B cell (primary cell): ENCODE measurements around the gene GRIN3A. TPM values are rescaled to one million over a fixed set of nuclear protein-coding genes. Genes with fewer than 3 reads are reported as not detected.

Experiments used
- ATAC-seq: fragments of 200-7000 bp; cut with Tn5 transposase; one replicate; pipeline ENCODE4 v1.10.0; 2021; ENCODE audit warnings: low read depth, mild to moderate bottlenecking, moderate number of reproducible peaks, moderate library complexity
- CTCF ChIA-PET: fragments of 350-600 bp; sonication (Branson Sonifier 250); formaldehyde crosslinking; loops from one replicate; lab custom pipeline; 2021; ENCODE audit warnings: antibody characterized with exemption, inconsistent platforms; lab: Charles Lee
- POLR2A ChIA-PET: fragments of 350-600 bp; sonication (Branson Sonifier 250); formaldehyde crosslinking; loops from one replicate; lab custom pipeline; 2021; ENCODE audit warnings: antibody characterized with exemption; lab: Charles Lee
- DNase-seq: peaks from one replicate; pipeline ENCODE4 v3.0.0; 2013
- H2AFZ ChIP-seq: 2 replicates; pipeline ENCODE4 v1.6.1; 2012; ENCODE audit warnings: mild to moderate bottlenecking, low read depth, low read length; ENCODE audit not compliant: insufficient read depth, poor library complexity, severe bottlenecking
- H3K27ac ChIP-seq, 2 donors: 1 replicate in 1 of 2; 2 replicates in 1 of 2; pipeline ENCODE4 v1.5.1; 2012 to 2013; ENCODE audit warnings: low read length in 2 of 2, mild to moderate bottlenecking in 2 of 2, moderate library complexity in 1 of 2
- H3K27me3 ChIP-seq, 4 experiments: fragments of 200-600 bp in 1 of 4; sonication (generic) in 1 of 4; replicated peaks in 1 of 4; 1 replicate in 2 of 4; 2 replicates in 2 of 4; pipeline versions ENCODE4 v1.6.1 to v1.7.0; 2013 to 2016; ENCODE audit warnings: low read length in 3 of 4, mild to moderate bottlenecking in 2 of 4, mixed read lengths in 1 of 4, moderate library complexity in 1 of 4; ENCODE audit not compliant: insufficient read depth in 4 of 4, control insufficient read depth in 3 of 4; ENCODE audit errors: control extremely low read depth in 1 of 4
- H3K36me3 ChIP-seq, 2 experiments: replicated peaks in 1 of 2; 1 replicate in 1 of 2; 2 replicates in 1 of 2; pipeline versions ENCODE4 v1.6.1 to v1.7.1; 2013; ENCODE audit warnings: low read length in 1 of 2; ENCODE audit not compliant: insufficient read depth in 2 of 2, control insufficient read depth in 1 of 2; ENCODE audit errors: control extremely low read depth in 1 of 2, extremely low read depth in 1 of 2
- H3K4me1 ChIP-seq, 2 donors: fragments of 200-600 bp in 1 of 2; sonication (generic) in 1 of 2; 1 replicate in 1 of 2; 2 replicates in 1 of 2; pipeline versions ENCODE4 v1.5.1 to v1.6.1; 2013 to 2017; ENCODE audit warnings: low read length in 2 of 2; ENCODE audit not compliant: control insufficient read depth in 2 of 2, insufficient read depth in 2 of 2
- H3K4me2 ChIP-seq: replicated peaks from 2 replicates; pipeline ENCODE3; 2012; ENCODE audit warnings: mild to moderate bottlenecking, low read depth, low read length; ENCODE audit not compliant: poor library complexity, severe bottlenecking
- H3K4me3 ChIP-seq, 5 experiments: fragments of 200-600 bp in 1 of 5; sonication (generic) in 1 of 5; 1 replicate in 3 of 5; 2 replicates in 2 of 5; pipeline versions ENCODE4 v1.5.1 to v1.7.0; 2011 to 2016; ENCODE audit warnings: low read length in 4 of 5, mild to moderate bottlenecking in 4 of 5, low read depth in 2 of 5, control low read depth in 1 of 5, moderate library complexity in 1 of 5; ENCODE audit not compliant: insufficient read depth in 1 of 5; ENCODE audit errors: control extremely low read depth in 1 of 5, extremely low read depth in 1 of 5
- H3K79me2 ChIP-seq: fragments of 200-600 bp; sonication (generic); one replicate; pipeline ENCODE4 v1.6.0; 2016; ENCODE audit warnings: low read length; ENCODE audit not compliant: control insufficient read depth, insufficient read depth
- H3K9ac ChIP-seq: fragments of 200-600 bp; sonication (generic); 2 replicates; pipeline ENCODE4 v1.6.1; 2017; ENCODE audit warnings: mild to moderate bottlenecking, low read length, moderate library complexity
- H3K9me3 ChIP-seq, 3 donors: one replicate each; pipeline versions ENCODE4 v1.6.1 to v1.7.1; 2013; ENCODE audit warnings: low read length in 2 of 3; ENCODE audit not compliant: control insufficient read depth in 2 of 3, insufficient read depth in 1 of 3; ENCODE audit errors: control extremely low read depth in 1 of 3
- H4K20me1 ChIP-seq: 2 replicates; pipeline ENCODE4 v1.6.0; 2012; ENCODE audit warnings: mild to moderate bottlenecking, low read length; ENCODE audit not compliant: insufficient read depth, control insufficient read depth, poor library complexity, severe bottlenecking
- H3K27ac Mint-ChIP-seq: one replicate; pipeline ENCODE4 v1.8.0; 2021; ENCODE audit warnings: mixed read lengths
- H3K27me3 Mint-ChIP-seq: one replicate; pipeline ENCODE4 v1.8.0; 2021; ENCODE audit warnings: mixed read lengths
- H3K4me1 Mint-ChIP-seq: one replicate; pipeline ENCODE4 v1.8.0; 2021; ENCODE audit warnings: mixed read lengths
- H3K4me3 Mint-ChIP-seq: one replicate; pipeline ENCODE4 v1.8.0; 2021; ENCODE audit warnings: mixed read lengths
- H3K9me3 Mint-ChIP-seq: one replicate; pipeline ENCODE4 v1.8.0; 2022; ENCODE audit warnings: mixed read lengths; ENCODE audit not compliant: insufficient read depth
- CTCF ChIP-seq: fragments of 200-600 bp; IDR thresholded peaks from one replicate; pipeline ENCODE4 v1.8.0; 2022; ENCODE audit warnings: antibody characterized with exemption, mild to moderate bottlenecking
- EZH2 ChIP-seq: IDR thresholded peaks from 2 replicates; pipeline ENCODE4 v1.6.1; 2012; ENCODE audit warnings: borderline replicate concordance, low read depth, mild to moderate bottlenecking, moderate library complexity, low read length; ENCODE audit not compliant: insufficient read depth, poor library complexity, severe bottlenecking
- WGBS: methylation state at CpG from one replicate; pipeline ENCODE4 v1.1.5; 2013; ENCODE audit warnings: missing lambda C conversion rate; ENCODE audit not compliant: insufficient coverage; 5-methylcytosine and 5-hydroxymethylcytosine counted together
- intact Hi-C: fragments of 100-400 bp; cut with micrococcal nuclease; formaldehyde crosslinking; loops from one replicate; pipeline ENCODE4 v1.10.0; 2022
- polyA plus RNA-seq: library from polyadenylated mRNA; depleted of rRNA; stranded (reverse); fragments of >200 nt; gene quantifications from 2 replicates; pipeline ENCODE4 v1.2.3, GENCODE V29; 2012
- total RNA-seq, 2 donors: library from RNA; stranded (reverse); fragments of 120-200 nt in 1 of 2; gene quantifications; 1 replicate in 1 of 2; 2 replicates in 1 of 2; pipeline versions ENCODE4 v1.2.3 to v1.2.4, GENCODE V29; 2013 to 2022

Gene GRIN3A
- total and polyA plus RNA-seq, 2 donors (not counting 1 experiment from before 2014, with no cell fraction given), result not detected

GRCh38 chr9:101574731-101575333 lies 163.6 kb downstream of the GRIN3A start:
- H3K27ac Mint-ChIP-seq, result no peak overlapping the region

GRCh38 chr9:101572316-101572715 lies 166.1 kb downstream of the GRIN3A start:
- H3K4me3 Mint-ChIP-seq, result no peak overlapping the region
- no peak for ATAC-seq
- Histone ChIP-seq H3K27ac (no peak overlapping the region), H3K27me3 (no peaks in the 10 kb centered on the region), H2AFZ (no peak overlapping the region), H3K9ac (no peak overlapping the region), H3K4me2 (no peak overlapping the region), H3K9me3 (no peaks in the 10 kb centered on the region), H3K36me3 (peaks cover 2 to 12% of the 10 kb centered on the region in 2 experiments), H3K79me2 (no peaks in the 10 kb centered on the region), H4K20me1 (no peaks in the 10 kb centered on the region), H3K4me1 (no peaks in the 10 kb centered on the region), H3K4me3 (no peak overlapping the region)
- intact Hi-C loops, result no loop called here
- ChIA-PET POLR2A (no interaction called here), CTCF (no interaction called here)
- no peaks in the 10 kb centered on the region for H3K27me3 Mint-ChIP-seq
- no peak for TF ChIP-seq CTCF
- TF ChIP-seq EZH2, result no peak
- no peak for DNase-seq
- H3K27ac Mint-ChIP-seq, result no peak overlapping the region
- no peaks in the 10 kb centered on the region for H3K4me1 Mint-ChIP-seq
- WGBS, result no CpG with 5 or more reads among the region's 2 CpGs
- no peaks in the 10 kb centered on the region for H3K9me3 Mint-ChIP-seq

More at GRCh38 chr9:101574731-101575333, 163.6 kb downstream of the GRIN3A start:
- peaks cover 5 to 10% of the 10 kb centered on the region in 2 donors for H3K4me1 ChIP-seq
- no peaks in the 10 kb centered on the region for H3K9me3 ChIP-seq
- H3K4me3 ChIP-seq, result no peak overlapping the region
- ATAC-seq (no peak), DNase-seq (no peak)
- Mint-ChIP-seq H3K4me3 (no peak overlapping the region), H3K9me3 (no peaks in the 10 kb centered on the region), H3K4me1 (peaks cover 11% of the 10 kb centered on the region), H3K27me3 (no peaks in the 10 kb centered on the region)
- H3K4me2 ChIP-seq, result no peak overlapping the region
- no peak overlapping the region for H3K9ac ChIP-seq
- ChIA-PET CTCF (no interaction called here), POLR2A (no interaction called here)
- no peaks in the 10 kb centered on the region for H3K27me3 ChIP-seq
- H2AFZ ChIP-seq, result no peak overlapping the region
- H3K79me2 ChIP-seq, result no peaks in the 10 kb centered on the region
- no peak overlapping the region for H3K27ac ChIP-seq
- H4K20me1 ChIP-seq, result no peaks in the 10 kb centered on the region
- intact Hi-C loops, result no loop called here
- TF ChIP-seq EZH2 (no peak), CTCF (no peak)
- H3K36me3 ChIP-seq, result peaks cover 0 to 2% of the 10 kb centered on the region in 2 experiments
